CD14-positive monocyte (primary cell): Measurements from ENCODE around the gene PIAS4. TPM values are rescaled to one million over a fixed set of nuclear protein-coding genes. Genes with fewer than 3 reads are reported as not detected.

Experiments used
- DNase-seq, 3 donors: peaks; one replicate each; pipeline ENCODE4 v3.0.0-alpha.2; 2011 to 2022
- H2AFZ ChIP-seq: 2 replicates; pipeline ENCODE4 v1.6.0; 2012; ENCODE audit warnings: mild to moderate bottlenecking, low read depth, low read length, inconsistent platforms; ENCODE audit not compliant: insufficient read depth, poor library complexity, severe bottlenecking
- H3K27ac ChIP-seq, 2 donors: 1 replicate in 1 of 2; 2 replicates in 1 of 2; pipeline ENCODE4 v1.5.1; 2012 to 2013; ENCODE audit warnings: low read length in 2 of 2, control low read depth in 1 of 2, inconsistent platforms in 1 of 2, low read depth in 1 of 2, mild to moderate bottlenecking in 1 of 2
- H3K27me3 ChIP-seq, 2 donors: one replicate each; pipeline versions ENCODE4 v1.6.0 to v1.6.1; 2011 to 2013; ENCODE audit warnings: low read length in 2 of 2; ENCODE audit not compliant: control insufficient read depth in 2 of 2, insufficient read depth in 2 of 2
- H3K36me3 ChIP-seq, 2 donors: replicated peaks in 1 of 2; 1 replicate in 1 of 2; 2 replicates in 1 of 2; pipeline versions ENCODE4 v1.5.1 to v1.6.1; 2012 to 2013; ENCODE audit warnings: low read length in 2 of 2, control low read depth in 1 of 2, inconsistent platforms in 1 of 2, mild to moderate bottlenecking in 1 of 2; ENCODE audit not compliant: insufficient read depth in 2 of 2, control insufficient read depth in 1 of 2
- H3K4me1 ChIP-seq, 2 donors: 1 replicate in 1 of 2; 2 replicates in 1 of 2; pipeline versions ENCODE4 v1.5.1 to v1.6.1; 2012 to 2013; ENCODE audit warnings: low read length in 2 of 2, control low read depth in 1 of 2, inconsistent platforms in 1 of 2, mild to moderate bottlenecking in 1 of 2, moderate library complexity in 1 of 2; ENCODE audit not compliant: insufficient read depth in 2 of 2, control insufficient read depth in 1 of 2
- H3K4me2 ChIP-seq: replicated peaks from 2 replicates; pipeline ENCODE3; 2012; ENCODE audit warnings: low read length, moderate library complexity, mild to moderate bottlenecking; ENCODE audit not compliant: poor library complexity, severe bottlenecking; ENCODE audit errors: extremely low read depth
- H3K4me3 ChIP-seq, 3 experiments: fragments of 200-600 bp in 1 of 3; sonication (generic) in 1 of 3; replicated peaks in 1 of 3; 1 replicate in 2 of 3; 2 replicates in 1 of 3; pipeline ENCODE4 v1.5.1; 2011 to 2013; ENCODE audit warnings: low read length in 3 of 3, mild to moderate bottlenecking in 3 of 3, control low read depth in 2 of 3, low read depth in 2 of 3, inconsistent platforms in 1 of 3, moderate library complexity in 1 of 3
- H3K79me2 ChIP-seq: 2 replicates; pipeline ENCODE4 v1.6.0; 2012; ENCODE audit warnings: mild to moderate bottlenecking, control low read depth, inconsistent platforms, low read length, moderate library complexity; ENCODE audit not compliant: insufficient read depth
- H3K9ac ChIP-seq: 2 replicates; pipeline ENCODE4 v1.6.0; 2017; ENCODE audit warnings: low read length, mild to moderate bottlenecking; ENCODE audit not compliant: insufficient read depth, poor library complexity, severe bottlenecking
- H3K9me3 ChIP-seq, 2 donors: replicated peaks in 1 of 2; 1 replicate in 1 of 2; 2 replicates in 1 of 2; pipeline versions ENCODE4 v1.5.1 to v1.6.1; 2012 to 2013; ENCODE audit warnings: low read length in 2 of 2, control low read depth in 1 of 2; ENCODE audit not compliant: control insufficient read depth in 1 of 2, insufficient read depth in 1 of 2
- H4K20me1 ChIP-seq: 2 replicates; pipeline ENCODE4 v1.6.0; 2012; ENCODE audit warnings: mild to moderate bottlenecking, low read length, control low read depth, moderate library complexity; ENCODE audit not compliant: insufficient read depth
- H3K27ac Mint-ChIP-seq, 7 donors: one replicate each; pipeline ENCODE4 v1.8.0; 2020; ENCODE audit warnings: mild to moderate bottlenecking in 7 of 7, mixed read lengths in 7 of 7, moderate library complexity in 6 of 7, inconsistent platforms in 2 of 7
- H3K27me3 Mint-ChIP-seq, 3 donors: one replicate each; pipeline ENCODE4 v1.8.0; 2021 to 2022; ENCODE audit warnings: low read depth in 3 of 3, mild to moderate bottlenecking in 3 of 3, mixed read lengths in 3 of 3, moderate library complexity in 3 of 3, inconsistent platforms in 1 of 3
- H3K36me3 Mint-ChIP-seq, 2 donors: one replicate each; pipeline ENCODE4 v1.8.0; 2020; ENCODE audit warnings: mixed read lengths in 2 of 2, inconsistent platforms in 1 of 2, mild to moderate bottlenecking in 1 of 2
- H3K4me1 Mint-ChIP-seq: one replicate; pipeline ENCODE4 v1.8.0; 2020; ENCODE audit warnings: mild to moderate bottlenecking, mixed read lengths
- H3K4me3 Mint-ChIP-seq, 2 donors: one replicate each; pipeline ENCODE4 v1.8.0; 2020; ENCODE audit warnings: mild to moderate bottlenecking in 2 of 2, mixed read lengths in 2 of 2, moderate library complexity in 1 of 2
- H3K9me3 Mint-ChIP-seq, 7 donors: one replicate each; pipeline ENCODE4 v1.8.0; 2020 to 2022; ENCODE audit warnings: mixed read lengths in 7 of 7, mild to moderate bottlenecking in 6 of 7, moderate library complexity in 6 of 7, inconsistent platforms in 2 of 7
- WGBS: methylation state at CpG from one replicate; pipeline ENCODE4 v1.1.5; 2013; ENCODE audit warnings: missing lambda C conversion rate; ENCODE audit not compliant: insufficient coverage; 5-methylcytosine and 5-hydroxymethylcytosine counted together
- intact Hi-C, 2 donors: fragments of 100-400 bp; cut with micrococcal nuclease; formaldehyde crosslinking; loops; one replicate each; pipeline versions ENCODE4 v1.15.0 to v1.15.1; 2023
- polyA plus RNA-seq, 3 donors: library from polyadenylated mRNA; depleted of rRNA in 1 of 3; unstranded in 2 of 3; stranded (reverse) in 1 of 3; fragments of 300-500 nt in 2 of 3; fragments of >200 nt in 1 of 3; fragmentation: Illumina TruSeq in 2 of 3; gene quantifications; 1 replicate in 2 of 3; 2 replicates in 1 of 3; pipeline ENCODE4 v1.2.3, GENCODE V29; 2012 to 2021
- TF ChIP-seq, protein P1 (sequence below): fragments of 200-600 bp; IDR thresholded peaks from one replicate; pipeline ENCODE4 v1.8.0; 2022; ENCODE audit warnings: antibody characterized with exemption, mild to moderate bottlenecking

The PIAS4 gene
- polyA plus RNA-seq, 3 donors: 2.3 to 8.1 (median 5.9) TPM

DNA sequence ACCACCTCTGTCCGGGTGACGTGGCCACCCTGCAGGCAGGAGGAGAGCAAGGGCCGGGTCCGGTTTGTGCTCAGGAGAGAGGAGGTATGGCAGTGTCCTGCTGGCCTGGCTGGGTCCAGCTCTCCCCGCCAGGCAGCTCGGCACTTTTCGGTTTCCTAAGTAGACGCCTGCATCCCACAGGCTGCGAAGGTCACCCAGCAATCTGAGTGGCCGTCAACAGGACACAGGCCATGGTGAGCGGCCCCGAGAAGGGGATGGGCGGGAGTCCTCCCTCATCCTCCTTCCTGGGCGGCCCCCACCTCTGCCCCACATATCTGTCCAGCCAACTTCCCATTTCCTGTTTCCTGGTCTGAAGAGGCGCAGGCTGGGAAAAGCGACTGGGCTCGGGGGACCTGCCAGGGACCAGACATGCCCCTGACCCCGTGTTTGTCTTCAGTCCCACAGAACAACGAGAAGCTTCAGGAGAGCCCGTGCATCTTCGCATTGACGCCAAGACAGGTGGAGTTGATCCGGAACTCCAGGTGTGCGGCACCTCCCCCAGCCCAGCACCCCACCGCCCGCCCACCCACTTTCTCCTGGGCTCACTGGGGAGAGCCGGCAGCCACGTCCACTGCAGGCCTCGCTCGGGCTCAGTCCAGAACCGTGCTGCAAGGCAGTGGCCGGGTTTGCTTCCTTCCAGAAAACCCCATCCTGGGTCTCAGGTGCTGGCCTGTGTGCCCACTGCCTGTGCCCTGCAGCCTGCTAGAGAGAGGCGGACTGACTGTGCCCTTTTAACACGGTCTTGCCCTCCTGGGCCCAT lies 16.3 kb downstream of the PIAS4 start:
- peaks cover 63% of the 10 kb centered on the region for H4K20me1 ChIP-seq

DNA sequence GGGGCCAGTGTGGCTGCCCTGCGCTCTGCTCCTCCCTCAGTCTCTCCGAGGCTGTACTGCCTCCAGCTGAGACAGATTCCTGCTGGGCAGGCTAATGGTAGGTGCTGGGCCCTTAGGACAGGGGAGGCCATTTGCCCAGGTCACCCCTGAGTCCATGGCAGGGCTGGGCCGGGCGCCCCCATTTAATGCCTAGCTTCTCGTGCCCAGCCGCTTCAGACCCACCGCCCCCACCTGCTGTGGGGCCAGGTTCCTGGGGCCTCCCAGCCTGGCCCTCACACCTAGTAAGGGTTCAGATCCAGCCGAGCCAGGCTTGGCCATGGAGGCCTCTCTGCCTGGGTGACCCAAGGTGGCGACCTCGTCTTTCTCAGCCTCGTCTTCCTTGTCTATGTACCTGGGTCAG lies 17.8 kb downstream of the PIAS4 start:
- peaks cover 0 to 3% (median 0%) of the 10 kb centered on the region in 7 donors for H3K9me3 Mint-ChIP-seq
- no peak for DNase-seq
- Histone ChIP-seq H3K4me1 (no peaks in the 10 kb centered on the region), H3K79me2 (peaks cover 23% of the 10 kb centered on the region), H3K27ac (no peak overlapping the region), H3K36me3 (peaks cover 35 to 66% of the 10 kb centered on the region in 2 donors), H3K4me2 (no peak overlapping the region), H4K20me1 (peaks cover 48% of the 10 kb centered on the region), H3K27me3 (no peaks in the 10 kb centered on the region), H3K9me3 (no peaks in the 10 kb centered on the region), H3K9ac (no peak overlapping the region), H2AFZ (no peak overlapping the region), H3K4me3 (no peak overlapping the region)
- H3K36me3 Mint-ChIP-seq: peaks cover 34 to 83% of the 10 kb centered on the region in 2 donors
- intact Hi-C loops: no loop called here
- no peak overlapping the region for H3K4me3 Mint-ChIP-seq
- TF ChIP-seq, protein P1, sequence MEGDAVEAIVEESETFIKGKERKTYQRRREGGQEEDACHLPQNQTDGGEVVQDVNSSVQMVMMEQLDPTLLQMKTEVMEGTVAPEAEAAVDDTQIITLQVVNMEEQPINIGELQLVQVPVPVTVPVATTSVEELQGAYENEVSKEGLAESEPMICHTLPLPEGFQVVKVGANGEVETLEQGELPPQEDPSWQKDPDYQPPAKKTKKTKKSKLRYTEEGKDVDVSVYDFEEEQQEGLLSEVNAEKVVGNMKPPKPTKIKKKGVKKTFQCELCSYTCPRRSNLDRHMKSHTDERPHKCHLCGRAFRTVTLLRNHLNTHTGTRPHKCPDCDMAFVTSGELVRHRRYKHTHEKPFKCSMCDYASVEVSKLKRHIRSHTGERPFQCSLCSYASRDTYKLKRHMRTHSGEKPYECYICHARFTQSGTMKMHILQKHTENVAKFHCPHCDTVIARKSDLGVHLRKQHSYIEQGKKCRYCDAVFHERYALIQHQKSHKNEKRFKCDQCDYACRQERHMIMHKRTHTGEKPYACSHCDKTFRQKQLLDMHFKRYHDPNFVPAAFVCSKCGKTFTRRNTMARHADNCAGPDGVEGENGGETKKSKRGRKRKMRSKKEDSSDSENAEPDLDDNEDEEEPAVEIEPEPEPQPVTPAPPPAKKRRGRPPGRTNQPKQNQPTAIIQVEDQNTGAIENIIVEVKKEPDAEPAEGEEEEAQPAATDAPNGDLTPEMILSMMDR: no peak
- H3K4me1 Mint-ChIP-seq: no peaks in the 10 kb centered on the region
- peaks cover 0 to 1% (median 0%) of the 10 kb centered on the region in 3 donors for H3K27me3 Mint-ChIP-seq
- H3K27ac Mint-ChIP-seq: no peak overlapping the region
- 70% methylated on average over 10 of the region's 11 CpGs for WGBS

More for the DNA sequence above, 16.3 kb downstream of the PIAS4 start:
- Mint-ChIP-seq H3K4me1 (no peaks in the 10 kb centered on the region), H3K27ac (peak overlapping the region in 1 of 7 donors; percentile 30), H3K36me3 (peaks cover 30 to 79% of the 10 kb centered on the region in 2 donors), H3K4me3 (no peak overlapping the region), H3K27me3 (peaks cover 0 to 1% (median 0%) of the 10 kb centered on the region in 3 donors), H3K9me3 (peaks cover 0 to 3% (median 0%) of the 10 kb centered on the region in 7 donors)
- intact Hi-C loops: no loop called here
- TF ChIP-seq, protein P1: no peak
- no peak for DNase-seq
- Histone ChIP-seq H3K27me3 (no peaks in the 10 kb centered on the region), H3K27ac (no peak overlapping the region), H3K4me3 (no peak overlapping the region), H3K9ac (no peak overlapping the region), H3K4me1 (no peaks in the 10 kb centered on the region), H3K79me2 (peaks cover 34% of the 10 kb centered on the region), H3K9me3 (no peaks in the 10 kb centered on the region), H2AFZ (no peak overlapping the region), H3K36me3 (peaks cover 34 to 55% of the 10 kb centered on the region in 2 donors), H3K4me2 (no peak overlapping the region)
- 92% methylated on average over 28 of the region's 34 CpGs for WGBS
